Umbilical cord (tissue), 2 donors: ENCODE results near the gene SNCB. TPM values are rescaled to one million over a fixed set of nuclear protein-coding genes. Genes with fewer than 3 reads are reported as not detected.

Source experiments
- DNase-seq: peaks from one replicate; pipeline ENCODE4 v3.0.0-alpha.2; 2015; ENCODE audit warnings: low spot score
- total RNA-seq: library from RNA; depleted of rRNA; stranded (reverse); fragments of >200 nt; gene quantifications from one replicate; pipeline ENCODE4 v1.2.3, GENCODE V29; 2014; ENCODE audit warnings: low replicate concordance; ENCODE audit not compliant: insufficient read depth

SNCB gene
- total RNA-seq, 1 donor from 2014 or later = not detected

DNA sequence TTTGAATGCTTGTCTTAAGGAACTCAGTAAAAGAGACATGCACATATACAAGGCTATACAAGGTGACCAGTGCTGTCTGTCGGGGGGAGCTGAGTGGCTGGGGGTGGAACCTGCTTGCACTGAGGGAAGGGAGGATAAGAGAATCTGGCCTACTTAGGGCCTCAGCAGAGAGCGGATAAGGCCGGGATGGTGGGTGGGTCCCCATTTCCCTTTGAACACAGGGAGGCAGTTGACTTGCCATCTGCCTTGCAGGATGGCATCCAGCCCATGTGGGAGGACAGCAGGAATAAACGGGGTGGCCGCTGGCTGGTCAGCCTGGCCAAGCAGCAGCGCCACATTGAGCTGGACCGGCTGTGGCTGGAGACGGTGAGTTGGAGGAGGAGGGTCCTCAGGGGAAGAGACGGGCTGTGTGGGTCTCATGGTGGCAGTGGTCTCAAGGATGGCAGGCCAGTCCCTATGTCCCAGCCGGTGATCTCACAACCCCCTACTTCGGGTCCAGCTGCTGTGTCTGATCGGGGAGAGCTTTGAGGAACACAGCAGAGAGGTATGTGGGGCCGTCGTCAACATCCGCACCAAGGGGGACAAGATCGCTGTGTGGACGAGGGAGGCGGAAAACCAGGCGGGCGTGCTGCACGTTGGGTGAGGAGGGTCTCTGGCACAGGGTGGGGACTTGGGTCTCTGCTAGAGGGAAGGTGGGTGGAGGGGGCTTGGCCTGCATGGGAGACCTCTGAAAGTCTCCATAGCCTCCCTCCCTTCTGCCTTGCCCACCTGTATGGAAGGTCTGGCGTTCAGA lies 14.7 kb upstream of the SNCB start:
- DNase-seq = no peak

DNA sequence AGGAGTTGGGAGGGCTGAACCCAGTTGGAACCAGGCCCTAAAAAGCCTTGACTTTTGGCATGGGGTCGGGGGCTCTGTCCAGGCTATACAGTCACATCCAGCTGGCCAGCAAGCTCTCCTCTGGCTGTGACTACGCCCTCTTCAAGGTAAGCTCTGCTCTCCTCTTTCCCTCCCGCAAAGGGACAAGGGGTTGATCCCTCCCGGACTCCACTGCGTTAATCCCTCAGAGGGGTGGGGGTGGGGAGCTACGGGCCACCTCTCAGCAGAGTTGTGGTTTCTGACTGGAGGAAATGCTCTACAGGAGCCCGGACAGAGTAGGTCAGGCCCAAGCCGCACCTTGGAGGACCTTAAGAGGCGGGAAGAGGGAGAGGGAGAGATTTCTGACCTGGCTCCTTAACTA lies 14.0 kb upstream of the SNCB start:
- DNase-seq = no peak

DNA sequence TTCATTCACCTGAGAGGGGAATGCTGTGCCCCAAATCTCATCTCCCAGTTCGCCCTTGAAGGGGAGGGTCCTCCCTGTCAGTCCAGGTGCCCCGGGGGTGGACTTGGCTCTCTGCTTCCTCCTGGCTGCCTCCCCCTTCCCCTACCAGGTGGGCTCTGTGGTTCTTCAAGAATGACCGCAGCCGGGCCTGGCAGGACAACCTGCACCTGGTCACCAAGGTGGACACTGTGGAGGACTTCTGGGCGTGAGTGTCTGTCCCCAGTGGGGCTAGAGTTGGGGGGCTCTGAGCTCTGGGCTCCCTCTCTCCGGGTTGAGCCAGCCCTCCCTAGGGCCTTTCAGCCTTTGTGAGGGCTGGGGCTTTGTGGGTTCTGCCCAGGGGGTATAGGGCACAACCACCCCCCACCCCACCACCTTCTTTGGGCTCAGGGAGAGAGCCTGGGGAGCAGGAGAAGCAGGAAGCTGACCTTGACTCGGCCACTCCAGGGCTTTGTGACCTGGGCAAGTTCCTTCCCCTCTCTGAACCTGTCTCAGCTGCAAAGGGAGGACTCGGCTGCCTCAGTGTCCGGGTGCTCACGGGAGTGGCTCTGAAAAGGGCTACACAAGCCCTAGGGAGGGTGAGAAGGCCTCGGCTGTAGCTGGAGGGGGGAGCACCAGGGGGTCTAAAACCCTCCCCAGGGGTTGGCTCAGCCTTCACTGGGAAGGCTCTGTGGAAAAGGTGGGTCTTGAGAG lies 13.3 kb upstream of the SNCB start:
- no peak for DNase-seq

DNA sequence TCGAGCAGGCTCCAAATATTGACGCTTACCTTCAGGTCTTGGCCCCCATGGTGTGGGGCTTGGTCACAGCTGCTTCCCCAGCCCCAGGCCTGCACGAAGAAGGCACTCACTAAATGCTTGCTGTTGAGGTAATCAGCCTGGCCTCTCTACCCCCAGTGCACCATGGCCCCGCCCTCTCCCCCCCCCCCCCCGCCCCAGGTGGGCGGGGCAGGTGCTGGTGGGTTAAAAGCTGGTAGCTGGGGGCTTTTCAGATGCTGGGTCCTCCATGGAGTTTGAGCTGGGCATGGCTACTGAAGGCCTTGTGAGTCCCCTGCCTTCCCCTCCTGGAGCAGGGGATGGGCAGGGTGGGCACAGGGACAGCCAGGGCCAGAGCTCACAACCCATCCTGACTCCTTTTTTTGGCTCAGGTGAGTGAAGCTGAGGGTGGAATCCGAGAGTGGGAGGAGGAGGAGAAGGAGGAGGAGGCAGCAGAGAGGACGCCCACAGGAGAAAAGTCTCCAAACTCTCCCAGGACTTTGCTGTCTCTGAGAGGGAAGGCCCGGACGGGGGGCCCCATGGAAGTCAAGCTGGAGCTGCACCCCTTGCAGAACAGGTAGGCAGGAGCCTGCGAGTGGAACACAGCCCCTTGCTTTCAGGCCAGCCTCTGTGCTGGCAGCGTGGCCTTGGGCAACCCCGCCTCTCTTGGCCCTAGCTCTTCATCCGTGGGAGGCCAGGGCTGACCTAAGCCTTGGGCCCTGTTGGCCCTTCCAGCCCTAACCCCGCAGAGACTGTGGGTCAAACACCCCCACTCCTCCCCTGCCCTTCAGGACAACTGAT lies 12.5 kb upstream of the SNCB start:
- no peak for DNase-seq

DNA sequence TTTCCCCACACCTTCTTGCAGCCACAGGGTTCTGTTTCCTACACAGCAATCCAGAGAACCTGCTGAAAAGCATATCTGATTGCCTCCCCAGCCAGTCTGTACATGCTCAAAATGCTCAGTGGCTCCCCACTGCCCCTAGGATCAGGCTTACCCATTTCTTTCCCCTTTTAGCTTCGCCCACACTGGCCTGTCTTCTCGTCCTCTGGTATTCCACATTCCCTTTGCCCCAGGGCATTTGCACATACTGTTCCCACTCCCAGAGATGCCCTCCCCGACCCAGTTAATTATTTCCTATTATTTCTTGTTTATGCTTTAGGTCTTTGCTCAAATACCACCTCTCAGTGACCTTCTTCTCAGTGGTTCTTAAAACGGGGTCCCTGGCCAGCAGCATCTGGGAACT lies 10.3 kb upstream of the SNCB start:
- no peak for DNase-seq

DNA sequence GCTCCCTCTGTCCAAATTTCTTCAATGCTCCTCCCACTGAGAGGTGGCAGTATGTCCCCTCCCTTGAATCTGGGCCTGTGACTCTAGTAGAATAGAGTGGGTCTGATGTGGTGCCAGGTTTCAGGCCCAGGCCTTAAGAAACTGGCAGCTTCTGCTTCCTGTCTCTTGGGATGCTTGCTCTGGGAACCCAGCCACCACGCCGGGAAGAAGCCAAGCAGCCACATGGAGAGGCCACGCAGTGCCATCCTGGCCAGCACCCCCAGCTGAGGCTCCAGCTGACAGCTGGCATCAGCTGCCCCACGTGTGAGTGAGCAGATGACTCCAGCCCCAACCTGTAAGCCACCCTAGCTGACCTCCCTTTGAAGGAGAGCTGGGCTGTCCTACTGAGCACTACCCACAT lies 9.6 kb upstream of the SNCB start:
- DNase-seq = no peak

DNA sequence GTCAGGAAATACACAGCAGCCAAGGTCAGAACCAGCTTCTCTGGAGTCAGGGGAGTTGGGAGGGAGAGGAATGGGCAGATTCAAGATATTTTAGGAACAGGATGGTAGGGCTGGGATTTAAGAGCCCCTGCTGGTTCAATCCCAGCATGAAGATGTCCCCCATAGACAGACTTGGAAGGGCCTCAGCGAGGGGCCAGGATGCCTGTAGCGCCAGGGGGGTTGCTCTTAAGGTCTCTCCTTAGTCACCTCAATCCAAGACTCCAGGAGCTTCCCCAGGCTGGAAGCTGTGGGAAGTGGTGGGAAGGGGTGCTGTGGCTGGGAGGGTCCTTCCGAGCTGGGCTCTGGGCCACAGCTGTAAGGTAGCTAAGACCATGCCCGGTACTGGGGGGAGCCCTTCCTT lies 8.9 kb upstream of the SNCB start:
- DNase-seq = no peak

DNA sequence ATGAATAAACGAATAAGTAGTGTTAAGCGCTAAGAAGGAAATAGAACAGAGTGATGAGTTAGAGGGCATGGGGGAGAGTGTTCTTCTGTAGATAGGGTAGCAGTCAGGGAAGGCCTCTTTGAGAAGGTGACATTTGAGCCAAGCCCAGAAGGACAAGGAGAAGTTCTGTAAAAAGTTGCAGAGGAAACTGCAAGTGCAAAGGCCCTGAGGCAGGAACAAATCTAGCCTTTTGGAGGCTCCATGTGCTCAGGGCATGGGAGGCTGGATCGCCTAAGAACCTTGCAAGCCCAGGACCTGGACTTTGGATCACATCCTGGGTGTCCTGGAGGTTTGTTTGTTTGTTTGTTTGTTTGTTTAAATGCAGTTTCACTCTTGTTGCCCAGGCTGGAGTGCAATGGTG lies 8.1 kb upstream of the SNCB start:
- no peak for DNase-seq

DNA sequence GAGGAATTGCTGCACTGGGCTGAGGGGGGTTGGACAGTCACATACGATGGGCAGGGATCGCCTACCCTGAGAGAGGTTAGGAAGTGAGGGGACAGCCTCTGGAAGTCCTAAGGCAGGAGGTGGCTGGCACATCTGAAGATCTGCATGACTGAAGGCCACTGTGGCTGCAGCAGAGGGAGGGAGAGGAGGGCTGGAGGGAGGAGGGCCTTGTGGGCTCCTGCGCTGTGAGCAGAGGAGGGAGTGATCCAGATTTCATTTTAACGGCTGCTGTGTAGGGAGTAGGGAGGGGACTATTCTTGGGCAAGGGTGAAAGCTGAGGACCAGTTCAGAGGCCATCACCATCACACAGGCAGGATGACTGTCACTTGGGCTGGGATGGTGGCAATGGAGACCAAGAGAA lies 7.2 kb upstream of the SNCB start:
- no peak for DNase-seq

DNA sequence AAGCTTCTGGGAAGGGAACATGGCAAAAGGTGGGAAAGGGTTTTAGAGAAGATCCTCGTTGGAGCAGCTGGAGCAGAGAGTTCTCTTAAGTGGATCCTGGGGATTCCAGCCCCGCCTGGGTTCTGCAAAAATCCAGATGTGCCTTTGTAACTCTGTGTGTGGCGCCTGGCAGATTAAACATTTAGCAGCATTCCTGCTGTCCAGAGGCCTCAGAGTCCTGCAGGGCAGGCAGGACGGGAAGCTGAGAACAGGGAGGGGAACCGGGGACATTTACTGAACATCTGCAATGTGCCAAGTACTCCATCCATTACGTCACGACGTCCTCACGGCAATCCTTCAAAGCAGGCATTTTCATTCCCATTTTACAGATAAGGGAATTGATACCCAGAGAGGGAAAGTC lies 6.1 kb upstream of the SNCB start:
- DNase-seq = no peak

DNA sequence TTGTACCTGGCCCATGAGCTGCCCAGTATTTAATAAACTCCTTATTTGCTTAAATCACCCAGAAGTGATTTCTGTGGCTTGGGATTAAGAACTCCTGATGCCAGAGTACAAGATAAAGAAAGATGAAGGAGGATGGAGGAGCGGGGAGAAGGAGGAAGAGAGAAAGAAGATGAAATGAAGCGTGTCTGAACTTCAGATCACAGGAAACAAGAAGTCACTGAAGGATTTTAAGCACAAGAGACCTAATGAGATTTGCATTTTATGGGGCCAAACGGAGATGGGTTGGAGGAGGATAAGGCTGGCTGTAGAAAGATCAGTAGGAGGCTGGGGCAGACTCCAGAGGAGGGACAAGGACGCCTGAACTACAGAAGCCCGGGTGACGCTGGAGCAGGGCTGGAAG lies 3.3 kb upstream of the SNCB start:
- DNase-seq = no peak

DNA sequence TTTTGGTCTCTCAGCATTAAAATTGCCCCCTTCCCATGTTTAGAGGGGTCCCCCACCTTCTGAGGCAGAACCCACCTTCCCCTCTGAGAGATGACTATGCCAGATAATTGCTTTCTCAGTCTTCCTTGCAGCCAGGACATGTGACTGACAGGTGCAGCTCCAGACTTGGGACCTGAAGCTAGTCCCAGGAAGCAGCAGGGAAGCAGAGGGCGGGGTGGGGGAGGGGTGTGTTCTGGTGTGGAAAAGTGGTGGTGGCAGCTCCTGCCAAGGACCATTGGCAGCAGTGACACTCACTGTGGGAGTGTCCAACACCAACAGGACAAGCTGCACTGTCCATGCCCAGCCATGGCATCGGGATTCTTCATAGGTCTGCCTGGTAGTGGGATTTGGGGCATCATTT lies 2.4 kb upstream of the SNCB start:
- DNase-seq = no peak

DNA sequence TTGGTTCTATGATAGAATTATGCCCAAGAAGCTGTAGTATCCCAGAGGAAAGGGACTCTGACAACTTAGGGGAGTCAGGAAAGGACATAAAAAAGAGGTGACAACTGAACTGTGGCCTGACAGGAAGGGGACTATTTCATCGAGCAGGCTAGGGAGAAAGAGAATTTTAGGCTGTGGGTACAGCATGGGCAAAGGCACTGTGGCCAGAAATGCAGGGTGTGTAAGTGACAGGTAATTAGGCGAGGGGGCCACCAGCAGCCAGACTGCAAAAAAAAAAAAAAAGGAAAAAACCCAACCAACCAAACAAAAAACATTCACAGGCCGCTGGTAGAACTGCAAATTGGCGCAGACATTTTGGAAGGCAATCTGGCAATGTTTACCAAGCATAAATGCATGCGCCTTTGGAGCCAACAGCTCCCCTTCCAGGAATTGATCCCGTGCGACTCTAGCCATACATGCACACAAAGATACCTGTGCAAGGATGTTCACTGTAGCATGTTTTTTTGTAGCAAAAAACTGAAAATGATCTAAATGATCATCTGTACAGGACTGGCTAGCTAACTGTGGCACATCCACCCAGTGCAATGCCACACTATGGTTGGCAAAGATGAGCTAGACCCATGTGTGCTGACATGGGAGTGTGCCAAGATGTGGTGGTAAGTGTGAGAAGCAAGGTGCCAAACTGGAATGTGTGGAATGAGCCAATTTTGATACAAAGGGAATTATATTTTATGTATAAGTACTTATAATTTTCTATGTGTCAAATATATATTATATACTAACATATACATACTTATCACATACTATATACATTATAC lies 1.3 kb upstream of the SNCB start:
- no peak for DNase-seq

DNA sequence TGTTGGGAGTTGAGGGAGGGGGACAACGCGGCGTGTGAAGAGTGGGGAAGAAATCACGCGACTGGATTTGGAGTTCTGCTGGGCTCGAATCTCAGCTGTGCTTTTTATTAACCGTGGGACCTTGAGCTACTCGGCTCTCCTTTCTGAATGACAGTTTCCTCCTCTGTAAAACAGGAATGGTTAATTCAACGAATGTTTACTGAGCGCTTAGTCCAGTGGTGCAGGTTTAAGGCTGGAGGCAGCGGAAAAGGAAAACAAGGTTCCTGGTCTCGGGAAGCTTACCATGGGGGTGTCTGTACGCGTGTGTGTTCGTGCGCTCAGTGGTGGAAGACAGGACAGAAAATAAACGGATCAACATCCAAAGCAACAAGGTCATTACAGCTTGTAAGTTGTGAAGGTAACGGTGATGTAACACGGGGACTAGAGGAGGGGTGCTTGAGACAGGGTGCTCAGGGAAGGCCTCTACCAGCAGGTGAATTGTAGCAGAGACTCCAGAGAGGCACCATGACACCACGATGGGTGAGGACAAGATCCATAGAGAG lies 418 bp upstream of the SNCB start:
- DNase-seq = no peak

DNA sequence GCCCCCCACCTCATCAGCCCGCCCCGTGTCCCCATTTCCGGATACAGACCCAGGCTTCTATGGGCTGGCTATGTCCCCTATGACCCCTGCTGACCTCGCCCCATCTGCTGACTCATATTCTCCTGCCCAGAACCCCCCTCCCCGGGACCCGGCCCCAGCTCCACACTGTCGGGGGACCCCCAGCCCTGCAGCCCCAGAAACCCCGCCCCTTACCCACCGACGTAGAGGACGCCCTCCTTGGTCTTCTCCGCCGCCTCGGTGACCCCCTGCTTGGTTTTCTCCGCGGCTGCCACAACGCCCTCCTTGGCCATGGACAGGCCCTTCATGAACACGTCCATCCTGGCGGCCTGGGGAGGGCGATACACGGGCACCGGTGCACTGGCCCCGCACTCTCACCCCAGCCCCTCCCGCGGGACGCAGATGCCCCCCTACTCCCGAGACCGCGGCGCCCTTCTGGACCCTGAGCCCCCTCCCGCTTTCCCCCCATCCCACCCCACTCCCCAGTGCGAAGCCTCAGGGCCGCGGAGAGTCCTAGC lies 949 bp downstream of the SNCB start:
- no peak for DNase-seq

DNA sequence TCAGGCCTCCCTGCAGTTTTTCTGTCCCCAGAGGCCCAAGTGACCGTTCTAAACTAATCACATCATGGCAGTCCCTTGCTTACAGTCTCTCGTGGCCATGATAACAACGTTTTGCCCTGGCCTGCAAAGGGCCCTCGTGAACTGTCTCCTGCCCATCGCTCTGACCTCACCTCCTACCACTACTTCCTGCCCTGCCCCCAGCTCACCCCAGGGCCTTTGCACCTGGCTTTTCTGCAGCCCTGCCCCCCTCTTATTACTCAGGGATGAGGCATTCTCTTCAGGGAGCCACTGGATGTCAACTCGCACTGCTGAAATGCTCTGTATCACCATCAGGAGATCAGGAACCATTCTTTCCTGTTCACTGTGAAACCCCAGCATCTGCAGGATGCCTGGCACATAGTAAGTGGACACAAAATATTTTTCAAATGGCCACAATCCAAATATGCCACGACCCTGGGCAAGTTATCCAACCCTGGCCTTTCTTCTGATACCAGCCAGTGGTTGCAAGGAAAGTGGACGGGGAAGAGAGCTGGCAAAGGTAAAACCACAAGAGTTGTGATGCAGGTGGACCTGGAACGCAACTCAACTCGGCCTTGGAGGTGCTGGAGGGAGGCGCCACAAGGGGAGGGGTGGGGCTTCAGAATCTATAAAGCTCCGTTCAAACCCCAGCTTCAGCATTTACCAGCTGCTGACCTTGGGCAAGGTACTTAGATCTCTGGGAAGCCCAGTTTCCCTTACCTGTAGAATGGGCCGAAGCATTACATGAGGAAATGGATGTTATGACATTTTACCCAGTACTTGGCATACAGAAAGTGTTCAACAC lies 1.7 kb downstream of the SNCB start:
- DNase-seq = no peak

DNA sequence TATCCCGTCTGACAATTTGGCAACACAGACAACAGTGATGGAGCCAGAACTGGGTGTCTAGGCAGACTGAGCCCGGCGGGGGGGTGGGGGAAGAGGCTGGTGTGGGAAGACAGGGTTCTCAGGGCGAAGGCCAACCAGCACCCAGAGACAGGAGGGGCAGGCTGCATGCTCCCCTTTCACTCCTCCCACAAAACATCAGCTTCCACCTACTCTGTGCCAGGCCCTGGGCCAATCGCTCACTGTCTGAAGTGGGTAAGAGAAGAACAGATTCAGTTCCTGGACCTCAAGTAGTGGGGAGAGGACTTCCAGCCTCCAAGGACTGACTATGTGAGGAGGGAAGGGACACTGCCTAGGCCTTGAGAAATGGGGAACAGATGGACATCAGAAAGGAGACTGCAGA lies 2.8 kb downstream of the SNCB start:
- no peak for DNase-seq

DNA sequence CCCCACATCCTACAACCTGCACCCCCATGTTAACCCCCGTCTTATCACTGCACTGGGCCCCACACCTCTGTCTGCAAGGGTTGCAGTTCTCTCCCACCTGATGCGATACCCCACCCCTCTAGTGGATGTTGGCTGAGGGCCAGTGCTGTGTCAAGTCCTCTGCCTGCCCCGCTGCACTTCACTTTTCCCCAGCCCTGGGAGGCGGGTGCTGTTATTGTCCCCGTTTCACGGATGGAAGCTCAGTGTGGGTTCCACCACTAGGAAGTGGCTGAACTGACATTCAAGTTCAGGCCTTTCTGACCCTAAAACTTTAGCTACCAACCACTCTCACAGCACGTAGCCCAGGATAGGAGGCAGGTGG lies 3.5 kb downstream of the SNCB start:
- DNase-seq = no peak

DNA sequence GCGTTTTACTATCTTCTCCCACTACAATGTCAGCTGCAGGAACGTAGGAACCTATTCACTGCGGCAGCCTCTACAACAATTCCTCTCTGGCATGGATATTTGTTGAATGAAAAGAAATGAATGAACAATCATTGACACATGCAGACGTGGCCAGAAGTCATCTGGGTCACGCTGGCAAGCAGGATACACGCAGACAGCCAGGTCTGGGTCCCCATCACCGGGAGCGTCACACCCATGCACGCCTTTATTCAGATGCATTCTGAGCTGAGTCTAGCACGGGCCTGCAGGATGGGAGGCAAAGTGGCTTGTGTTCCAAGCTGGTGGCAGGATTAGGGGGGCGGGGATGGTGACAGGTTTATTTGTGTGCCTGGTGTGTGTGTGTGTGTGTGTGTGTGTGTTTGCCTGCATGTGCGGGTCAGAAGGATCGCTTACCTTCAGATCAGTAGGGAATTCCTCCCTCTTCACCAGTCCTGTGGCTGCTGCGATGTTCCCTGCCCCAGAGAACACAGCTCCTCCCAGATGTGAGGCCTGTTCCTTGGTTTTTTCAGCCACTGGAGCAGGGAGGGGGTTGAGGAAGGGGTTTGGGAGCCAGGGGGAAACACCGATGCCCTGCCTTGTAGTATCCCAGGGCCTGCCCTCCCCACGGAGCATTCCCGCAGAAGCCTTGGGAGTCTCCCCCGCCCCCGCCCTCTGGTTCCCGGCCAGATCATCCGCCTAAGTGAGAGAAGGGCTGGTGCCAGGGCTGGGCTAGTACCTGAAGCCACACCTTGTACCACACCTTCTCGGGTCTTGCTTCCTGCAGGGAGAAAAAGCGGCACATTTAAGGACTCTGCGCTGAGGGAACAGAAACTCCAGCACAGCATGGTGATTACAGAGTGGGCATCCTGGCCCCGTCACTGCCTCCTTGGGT lies 4.1 kb downstream of the SNCB start:
- no peak for DNase-seq
